Common myeloid progenitor, CD34-positive (primary cell): ENCODE measurements around the gene CUX1.
"Not testable (repeated sequence)": the region's sequence is repeated elsewhere in the genome, so short reads cannot be mapped to it uniquely, and the experiment has no call there.

Experiments used
- CTCF ChIA-PET: fragments of 350-600 bp; sonication (Branson Sonifier 250); formaldehyde crosslinking; loops from one replicate; lab custom pipeline; 2021; ENCODE audit warnings: antibody characterized with exemption; lab: Charles Lee
- POLR2A ChIA-PET: fragments of 350-600 bp; sonication (Branson Sonifier 250); formaldehyde crosslinking; loops from one replicate; lab custom pipeline; 2021; ENCODE audit warnings: antibody characterized with exemption; lab: Charles Lee
- DNase-seq, 3 donors: peaks; one replicate each; pipeline versions ENCODE4 v3.0.0 to v3.0.0-alpha.2; 2013
- H3K27ac ChIP-seq, 2 experiments: 1 replicate in 1 of 2; 2 replicates in 1 of 2; pipeline ENCODE4 v1.7.0; 2013; ENCODE audit warnings: inconsistent platforms in 2 of 2, low read length in 2 of 2, mild to moderate bottlenecking in 2 of 2, low read depth in 1 of 2, moderate library complexity in 1 of 2; ENCODE audit not compliant: severe bottlenecking in 2 of 2, insufficient read depth in 1 of 2, poor library complexity in 1 of 2
- H3K27me3 ChIP-seq, 5 experiments: replicated peaks in 2 of 5; 1 replicate in 3 of 5; 2 replicates in 2 of 5; pipeline versions ENCODE4 v1.6.1 to v1.7.0; 2013; ENCODE audit warnings: low read length in 4 of 5, mild to moderate bottlenecking in 2 of 5, moderate library complexity in 2 of 5, inconsistent platforms in 1 of 5; ENCODE audit not compliant: insufficient read depth in 5 of 5, control insufficient read depth in 4 of 5
- H3K36me3 ChIP-seq, 4 experiments: 1 replicate in 2 of 4; 2 replicates in 2 of 4; pipeline versions ENCODE4 v1.6.1 to v1.7.0; 2013; ENCODE audit warnings: low read length in 3 of 4, control low read depth in 1 of 4, mild to moderate bottlenecking in 1 of 4; ENCODE audit not compliant: control insufficient read depth in 4 of 4, insufficient read depth in 4 of 4
- H3K4me1 ChIP-seq, 4 experiments: 1 replicate in 3 of 4; 2 replicates in 1 of 4; pipeline versions ENCODE4 v1.6.1 to v1.7.1; 2013; ENCODE audit warnings: low read length in 3 of 4, mild to moderate bottlenecking in 3 of 4, control low read depth in 1 of 4, inconsistent platforms in 1 of 4, moderate library complexity in 1 of 4; ENCODE audit not compliant: control insufficient read depth in 4 of 4, insufficient read depth in 4 of 4; ENCODE audit errors: control extremely low read depth in 1 of 4
- H3K4me3 ChIP-seq, 7 experiments: 1 replicate in 4 of 7; 2 replicates in 3 of 7; pipeline versions ENCODE4 v1.5.1 to v1.7.0; 2013; ENCODE audit warnings: mild to moderate bottlenecking in 7 of 7, low read length in 6 of 7, moderate library complexity in 6 of 7, inconsistent platforms in 2 of 7, low read depth in 2 of 7, control low read depth in 1 of 7; ENCODE audit not compliant: insufficient read depth in 4 of 7, control insufficient read depth in 1 of 7; ENCODE audit errors: extremely low read depth in 1 of 7
- H3K9me3 ChIP-seq, 5 experiments: 1 replicate in 4 of 5; 2 replicates in 1 of 5; pipeline versions ENCODE4 v1.6.1 to v1.7.1; 2013; ENCODE audit warnings: low read length in 4 of 5, mild to moderate bottlenecking in 2 of 5, inconsistent platforms in 1 of 5, low read depth in 1 of 5, moderate library complexity in 1 of 5; ENCODE audit not compliant: control insufficient read depth in 4 of 5, insufficient read depth in 2 of 5; ENCODE audit errors: control extremely low read depth in 1 of 5
- WGBS: methylation state at CpG from one replicate; pipeline ENCODE4 v1.1.5; 2013; ENCODE audit not compliant: insufficient coverage; 5-methylcytosine and 5-hydroxymethylcytosine counted together

Gene CUX1

DNA sequence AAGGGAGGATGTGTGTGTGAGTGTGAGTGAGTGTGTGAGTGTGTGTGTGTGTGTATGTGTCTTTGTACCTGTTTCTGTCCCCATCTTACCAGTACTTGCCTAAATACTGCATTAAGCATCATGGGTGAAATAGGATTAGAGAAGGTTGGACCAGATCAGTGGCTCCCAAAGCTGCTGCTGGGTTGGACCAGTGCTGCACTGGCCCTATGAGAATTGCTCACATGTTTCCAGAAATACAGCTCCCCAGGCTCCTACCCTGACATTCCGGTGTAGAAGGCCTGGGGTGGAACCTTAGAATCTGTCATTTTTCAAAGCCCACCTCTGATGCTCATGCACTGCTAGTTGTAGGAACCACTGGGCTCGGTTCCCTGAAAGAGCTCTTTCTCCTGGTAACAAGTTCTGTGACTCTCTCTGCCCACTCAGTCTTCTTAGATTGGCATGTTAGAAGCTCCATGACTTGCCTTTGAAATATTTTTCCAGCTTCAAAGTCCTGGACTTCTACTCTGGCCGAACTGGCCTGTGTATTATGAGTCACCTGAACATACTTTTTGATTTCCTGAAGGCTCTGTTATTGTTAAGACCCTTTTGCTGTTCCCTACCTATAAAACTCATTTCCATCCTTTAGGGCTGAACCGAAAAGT, 224.7 kb downstream of the CUX1 start:
- no peak for DNase-seq
- H3K36me3 ChIP-seq, result peaks cover 0 to 6% (median 2%) of the 10 kb centered on the region in 4 experiments
- H3K9me3 ChIP-seq, result no peaks in the 10 kb centered on the region
- WGBS, result 95% methylated on average over 3 of the region's 4 CpGs
- H3K27me3 ChIP-seq, result no peaks in the 10 kb centered on the region
- peaks cover 0 to 19% (median 16%) of the 10 kb centered on the region in 4 experiments for H3K4me1 ChIP-seq
- POLR2A ChIA-PET, result no interaction called here
- no peak overlapping the region for H3K4me3 ChIP-seq
- H3K27ac ChIP-seq, result no peak overlapping the region
- CTCF ChIA-PET, result interaction anchor here (0.7 to 1.3 kb wide), 2 partner anchors 12 to 13 kb away, joined by 3 to 4 read pairs; no protein-coding TSS in a partner anchor

DNA sequence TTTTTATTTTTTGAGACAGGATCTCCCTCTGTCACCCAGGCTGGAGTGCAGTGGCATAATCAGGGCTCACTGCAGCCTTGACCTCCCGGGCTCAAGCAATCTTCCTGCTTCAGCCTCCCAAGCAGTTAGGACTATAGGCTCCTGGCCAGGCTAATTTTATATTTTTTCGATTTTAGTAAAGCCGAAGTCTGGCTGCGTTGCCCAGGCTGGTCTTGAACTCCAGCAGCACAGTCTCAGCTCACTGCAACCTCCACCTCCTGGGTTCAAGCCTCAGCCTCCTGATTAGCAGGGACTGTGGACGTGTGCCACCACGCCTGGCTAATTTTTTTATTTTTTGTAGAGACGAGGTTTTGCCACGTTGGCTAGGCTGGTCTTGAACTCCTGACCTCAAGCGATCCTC, 225.4 kb downstream of the CUX1 start:
- H3K4me1 ChIP-seq, result peaks cover 0 to 19% (median 16%) of the 10 kb centered on the region in 4 experiments
- DNase-seq, H3K27me3 ChIP-seq, H3K9me3 ChIP-seq, POLR2A ChIA-PET, H3K36me3 ChIP-seq, H3K27ac ChIP-seq, H3K4me3 ChIP-seq: not testable (repeated sequence)
- CTCF ChIA-PET, result interaction anchor here (0.7 to 1.3 kb wide), 2 partner anchors 12 to 13 kb away, joined by 3 to 4 read pairs; no protein-coding TSS in a partner anchor
- WGBS, result 91% methylated on average over 7 of the region's 9 CpGs

DNA sequence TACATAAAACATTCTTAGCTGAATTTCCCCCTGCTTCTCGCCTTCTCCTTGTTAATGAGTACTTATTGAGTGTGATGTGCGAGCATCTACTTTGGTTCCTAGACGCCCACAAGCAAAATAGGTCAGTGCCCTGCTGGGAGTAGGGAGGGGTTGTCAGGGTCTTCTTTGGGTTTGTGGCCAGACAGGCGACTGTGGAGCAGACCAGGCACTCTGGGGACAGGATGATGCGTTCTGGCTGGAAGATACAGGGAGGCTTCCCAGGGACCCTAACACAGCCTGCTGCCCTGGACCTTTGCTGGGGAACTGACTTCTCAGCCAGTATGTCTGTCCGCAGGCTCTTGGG, 227.2 kb downstream of the CUX1 start:
- no peak for DNase-seq
- peaks cover 0 to 19% (median 16%) of the 10 kb centered on the region in 4 experiments for H3K4me1 ChIP-seq
- no peaks in the 10 kb centered on the region for H3K9me3 ChIP-seq
- 94% methylated on average over 2 of the region's 6 CpGs for WGBS
- peaks cover 0 to 11% (median 3%) of the 10 kb centered on the region in 4 experiments for H3K36me3 ChIP-seq
- H3K27me3 ChIP-seq, result no peaks in the 10 kb centered on the region
- H3K27ac ChIP-seq, result no peak overlapping the region
- H3K4me3 ChIP-seq, result peak overlapping the region in 2 of 7 experiments; percentile 37 to 49
- ChIA-PET POLR2A (no interaction called here), CTCF (interaction anchor here (2.4 kb wide), 1 partner anchor 11 kb away, joined by 12 read pairs; no protein-coding TSS in a partner anchor)

DNA sequence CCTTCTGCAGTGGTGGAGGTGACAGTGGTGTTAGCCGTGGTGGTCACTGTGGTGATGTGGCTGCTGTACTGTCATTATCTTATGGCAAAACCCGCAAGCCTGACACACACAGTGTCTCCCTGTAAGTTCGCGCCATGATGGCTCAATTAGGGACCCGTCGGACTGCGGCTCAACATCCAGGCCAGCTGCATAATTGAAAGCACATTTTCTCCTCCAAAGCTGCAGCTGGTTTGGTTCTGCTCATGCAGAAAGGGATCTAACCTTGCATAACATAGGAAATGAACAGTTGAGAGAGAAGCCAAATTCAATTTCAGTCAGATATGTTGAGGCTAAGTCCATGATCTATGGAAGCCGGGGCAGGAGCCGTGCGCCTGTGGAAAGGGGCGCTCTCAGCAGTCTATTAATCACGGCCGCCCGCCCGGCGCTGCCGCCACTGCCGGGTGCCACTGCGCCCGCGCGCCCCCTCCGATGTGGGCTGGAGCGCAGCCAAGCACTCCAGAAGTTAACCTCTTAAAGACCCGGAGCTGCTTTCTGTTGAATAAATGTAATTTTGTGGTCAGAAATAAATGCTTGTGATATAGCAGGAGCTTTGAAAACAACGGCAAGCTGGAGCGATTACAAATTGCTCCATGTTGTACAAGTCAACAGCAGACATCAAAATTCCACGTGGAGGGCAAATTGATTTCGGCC, 227.7 kb downstream of the CUX1 start:
- H3K27me3 ChIP-seq, result no peaks in the 10 kb centered on the region
- peaks cover 0 to 19% (median 16%) of the 10 kb centered on the region in 4 experiments for H3K4me1 ChIP-seq
- CTCF ChIA-PET, result interaction anchor here (0.6 to 2.4 kb wide), 2 partner anchors 10 to 13 kb away, joined by 3 to 12 read pairs; no protein-coding TSS in a partner anchor
- peak overlapping the region in 3 of 7 experiments; percentile 25 to 49 (median 37) for H3K4me3 ChIP-seq
- no peak overlapping the region for H3K27ac ChIP-seq
- peaks cover 0 to 11% (median 2%) of the 10 kb centered on the region in 4 experiments for H3K36me3 ChIP-seq
- POLR2A ChIA-PET, result interaction anchor here (1.2 kb wide), 1 partner anchor 20 kb away, joined by 3 read pairs; no protein-coding TSS in a partner anchor
- 9% methylated on average over 26 of the region's 29 CpGs for WGBS
- peak in 2 of 3 donors; percentile 62 to 70 for DNase-seq
- no peaks in the 10 kb centered on the region for H3K9me3 ChIP-seq

DNA sequence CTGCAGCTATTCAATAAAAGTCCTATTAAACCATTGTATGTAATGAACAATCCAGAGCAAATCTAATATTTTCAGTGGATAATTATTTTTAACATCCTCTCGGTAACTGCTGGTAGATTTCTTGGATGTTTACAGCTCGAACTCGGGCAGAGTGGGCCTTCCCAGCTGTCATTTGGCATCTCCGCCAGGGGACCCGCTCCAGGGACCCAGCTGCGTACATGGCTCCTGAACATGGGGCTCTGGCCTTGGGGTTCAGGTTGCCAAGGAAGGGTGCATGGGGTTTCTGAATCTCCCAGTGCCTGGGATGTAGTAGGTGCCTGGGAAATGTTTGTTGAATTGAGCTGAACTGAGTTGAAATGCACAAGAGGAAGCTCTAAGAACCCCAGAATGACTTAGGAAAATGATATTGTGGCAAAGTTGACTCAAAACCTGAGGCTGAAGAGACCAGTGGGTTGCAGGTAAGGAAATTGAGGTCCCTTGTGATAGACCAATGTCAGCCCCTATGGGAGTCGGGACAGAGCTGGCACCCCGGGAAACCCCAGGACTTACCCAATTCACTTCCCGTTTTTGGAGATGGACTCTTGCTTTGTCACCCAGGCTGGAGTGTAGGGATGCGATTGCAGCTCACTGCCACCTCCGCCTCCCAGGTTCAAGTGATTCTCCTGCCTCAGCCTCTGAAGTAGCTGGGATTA, 228.4 kb downstream of the CUX1 start:
- POLR2A ChIA-PET, result interaction anchor here (1.2 kb wide), 1 partner anchor 19 kb away, joined by 3 read pairs; no protein-coding TSS in a partner anchor

DNA sequence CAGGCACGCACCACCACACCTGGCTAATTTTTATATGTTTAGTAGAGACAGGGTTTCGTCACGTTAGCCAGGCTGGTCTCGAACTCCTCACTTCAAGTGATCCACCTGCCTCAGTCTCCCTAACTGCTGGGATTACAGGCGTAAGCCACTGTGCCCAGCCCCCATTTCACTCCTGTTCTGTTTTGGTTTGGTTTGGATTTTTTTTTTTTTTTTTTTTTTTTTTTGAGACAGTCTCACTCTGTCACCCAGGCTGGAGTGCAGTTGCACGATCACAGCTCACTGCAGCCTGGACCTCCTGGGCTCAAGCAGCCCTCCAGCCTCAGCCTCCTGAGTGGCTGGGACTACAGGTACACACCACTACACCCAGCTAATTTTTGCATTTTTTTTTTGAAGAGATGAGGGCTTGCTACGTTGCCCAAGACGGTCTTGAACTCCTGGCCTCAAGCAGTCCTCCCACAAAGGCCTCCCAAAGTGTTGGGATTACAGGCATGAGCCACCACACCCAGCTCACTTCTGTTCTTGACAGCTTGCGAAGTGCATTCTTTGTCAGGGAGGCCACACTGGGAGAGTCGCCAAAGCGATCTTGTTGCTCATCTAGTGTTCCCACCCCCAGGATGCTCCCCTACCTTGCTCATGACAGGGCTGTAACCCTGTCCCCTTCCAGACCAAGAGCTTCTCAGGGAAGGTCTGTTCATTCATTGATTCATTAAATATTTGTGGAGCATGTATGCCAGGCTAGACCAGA, 229.1 kb downstream of the CUX1 start:
- Histone ChIP-seq H3K9me3 (no peaks in the 10 kb centered on the region), H3K27ac (no peak overlapping the region), H3K4me3 (no peak overlapping the region), H3K27me3 (no peaks in the 10 kb centered on the region), H3K4me1 (peaks cover 0 to 19% (median 16%) of the 10 kb centered on the region in 4 experiments), H3K36me3 (peaks cover 0 to 11% (median 2%) of the 10 kb centered on the region in 4 experiments)
- CTCF ChIA-PET, result interaction anchor here (1.0 to 2.4 kb wide), 3 partner anchors 9 to 13 kb away, joined by 3 to 12 read pairs (median 4); no protein-coding TSS in a partner anchor
- WGBS, result 98% methylated on average over 5 of the region's 11 CpGs
- no peak for DNase-seq
- POLR2A ChIA-PET, result interaction anchor here (0.6 to 1.2 kb wide), 2 partner anchors 18 to 164 kb away, joined by 3 read pairs; no protein-coding TSS in a partner anchor

More for the DNA sequence above, 228.4 kb downstream of the CUX1 start:
- H3K9me3 ChIP-seq, result no peaks in the 10 kb centered on the region
- H3K27me3 ChIP-seq, result no peaks in the 10 kb centered on the region
- peaks cover 0 to 11% (median 2%) of the 10 kb centered on the region in 4 experiments for H3K36me3 ChIP-seq
- peak in 2 of 3 donors; percentile 36 to 46 for DNase-seq
- CTCF ChIA-PET, result interaction anchor here (0.6 to 2.4 kb wide), 3 partner anchors 9 to 14 kb away, joined by 3 to 12 read pairs (median 4); no protein-coding TSS in a partner anchor
- H3K4me3 ChIP-seq, result peak overlapping the region in 2 of 7 experiments; percentile 25 to 49
- no peak overlapping the region for H3K27ac ChIP-seq
- peaks cover 0 to 19% (median 16%) of the 10 kb centered on the region in 4 experiments for H3K4me1 ChIP-seq
- 73% methylated on average over 9 of the region's 11 CpGs for WGBS
